ENCODE results near the gene FTSJ1. TPM values are rescaled to one million over a fixed set of nuclear protein-coding genes. Genes with fewer than 3 reads are reported as not detected.
"Not testable (repeated sequence)": the region's sequence is repeated elsewhere in the genome, so short reads cannot be mapped to it uniquely, and the experiment has no call there.

FTSJ1 gene
- 10 to 100 TPM; 30.3 to 37.2 TPM for total RNA-seq
- long read RNA-seq, donor 1, transcript FTSJ1-202 (13 exons, 1,892 nt) = major isoform, 9 of 15 reads
- long read RNA-seq, donor 1, partial matches to known transcripts = 0 of 15 reads
- long read RNA-seq, donor 1, other reads (novel, unspliced or antisense) = 6 of 15 reads
- long read RNA-seq, donor 2, transcript FTSJ1-202 (13 exons, 1,892 nt) = major isoform, 43 of 109 reads
- long read RNA-seq, donor 2, partial matches to known transcripts = 20 of 109 reads
- long read RNA-seq, donor 2, other reads (novel, unspliced or antisense) = 45 of 109 reads

- DNase-seq (ENCODE audit: low spot score) = peak; percentile 96
- intact Hi-C loops (cut with DNase I) = no loop called here
Observed at GRCh38 chrX:48475774-48476577, at the start of gene FTSJ1. Gene FTSJ1 (plus strand): TSS chrX:48476199. CDS start chrX:48478048, 1,849 bp downstream.

- intact Hi-C loops (cut with DNase I); DNase-seq (ENCODE audit: low spot score): not testable (repeated sequence)
Observed at GRCh38 chrX:48427027-48427716, 48.8 kb upstream of the FTSJ1 start.

- DNase-seq (ENCODE audit: low spot score); intact Hi-C loops (cut with DNase I): not testable (repeated sequence)
Observed at GRCh38 chrX:48429606-48430005, 46.4 kb upstream of the FTSJ1 start.

GRCh38 chrX:48430166-48430565, 45.8 kb upstream of the FTSJ1 start:
- intact Hi-C loops (cut with DNase I); DNase-seq (ENCODE audit: low spot score): not testable (repeated sequence)

- DNase-seq (ENCODE audit: low spot score); intact Hi-C loops (cut with DNase I): not testable (repeated sequence)
Observed at GRCh38 chrX:48433713-48434112, 42.3 kb upstream of the FTSJ1 start.

- intact Hi-C loops (cut with DNase I); DNase-seq (ENCODE audit: low spot score): not testable (repeated sequence)
Observed at GRCh38 chrX:48447201-48447600, 28.8 kb upstream of the FTSJ1 start.

- DNase-seq (ENCODE audit: low spot score) = no peak
- intact Hi-C loops (cut with DNase I) = no loop called here
Observed at GRCh38 chrX:48450076-48450475, 25.9 kb upstream of the FTSJ1 start.

GRCh38 chrX:48451708-48452107, 24.3 kb upstream of the FTSJ1 start:
- DNase-seq (ENCODE audit: low spot score) = no peak
- intact Hi-C loops (cut with DNase I) = no loop called here

GRCh38 chrX:48456628-48457331, 19.2 kb upstream of the FTSJ1 start:
- no peak for DNase-seq (ENCODE audit: low spot score)
- intact Hi-C loops (cut with DNase I) = no loop called here

- intact Hi-C loops (cut with DNase I) = no loop called here
- DNase-seq (ENCODE audit: low spot score) = no peak
Observed at GRCh38 chrX:48458711-48459110, 17.3 kb upstream of the FTSJ1 start.

- intact Hi-C loops (cut with DNase I) = no loop called here
- no peak for DNase-seq (ENCODE audit: low spot score)
Observed at GRCh38 chrX:48459483-48459882, 16.5 kb upstream of the FTSJ1 start.

GRCh38 chrX:48460031-48460430, 16.0 kb upstream of the FTSJ1 start:
- intact Hi-C loops (cut with DNase I) = loop anchor here in 1 of 2 donors (10.0 kb wide), 1 partner anchor 385 kb away; the partner anchor contains the start of gene ZNF630
- DNase-seq (ENCODE audit: low spot score) = no peak

- intact Hi-C loops (cut with DNase I) = loop anchor here in 1 of 2 donors (10.0 kb wide), 1 partner anchor 386 kb away; the partner anchor contains the start of gene ZNF630
- no peak for DNase-seq (ENCODE audit: low spot score)
Observed at GRCh38 chrX:48460606-48461005, 15.4 kb upstream of the FTSJ1 start.

- intact Hi-C loops (cut with DNase I) = loop anchor here in 1 of 2 donors (10.0 kb wide), 1 partner anchor 387 kb away; the partner anchor contains the start of gene ZNF630
- DNase-seq (ENCODE audit: low spot score) = no peak
Observed at GRCh38 chrX:48461830-48462229, 14.2 kb upstream of the FTSJ1 start.

- DNase-seq (ENCODE audit: low spot score) = no peak
- intact Hi-C loops (cut with DNase I) = loop anchor here in 1 of 2 donors (10.0 kb wide), 1 partner anchor 391 kb away; the partner anchor contains the start of gene ZNF630
Observed at GRCh38 chrX:48465336-48465933, 10.6 kb upstream of the FTSJ1 start.

- intact Hi-C loops (cut with DNase I) = loop anchor here in 1 of 2 donors (10.0 kb wide), 1 partner anchor 392 kb away; the partner anchor contains the start of gene ZNF630
- DNase-seq (ENCODE audit: low spot score) = no peak
Observed at GRCh38 chrX:48466696-48467095, 9.3 kb upstream of the FTSJ1 start.

- DNase-seq (ENCODE audit: low spot score) = peak; percentile 5
- intact Hi-C loops (cut with DNase I) = loop anchor here in 1 of 2 donors (10.0 kb wide), 1 partner anchor 393 kb away; the partner anchor contains the start of gene ZNF630
Observed at GRCh38 chrX:48467281-48467761, 8.7 kb upstream of the FTSJ1 start.

- intact Hi-C loops (cut with DNase I) = loop anchor here in 1 of 2 donors (10.0 kb wide), 1 partner anchor 393 kb away; the partner anchor contains the start of gene ZNF630
- no peak for DNase-seq (ENCODE audit: low spot score)
Observed at GRCh38 chrX:48468247-48468671, 7.7 kb upstream of the FTSJ1 start.
